ENCODE data around the gene MUC2.

GRCh38 chr11:1086171-1087102 is 11.8 kb downstream of the MUC2 start:
- TF ChIP-seq CTCF (conservative IDR thresholded peaks at IDR 0.05; ENCODE audit: low read length) (no peak), EZH2phosphoT487 (IDR thresholded peaks at IDR 0.05; ENCODE audit: borderline replicate concordance, low read depth, low read length) (no peak)
